ENCODE data around the gene TPM1. TPM values are rescaled to one million over a fixed set of nuclear protein-coding genes. Genes with fewer than 3 reads are reported as not detected.

The TPM1 gene
- total and polyA plus RNA-seq, 2 of the 4 experiments (the other 2 are of a cell fraction): 661 to 1,623 TPM

DNA sequence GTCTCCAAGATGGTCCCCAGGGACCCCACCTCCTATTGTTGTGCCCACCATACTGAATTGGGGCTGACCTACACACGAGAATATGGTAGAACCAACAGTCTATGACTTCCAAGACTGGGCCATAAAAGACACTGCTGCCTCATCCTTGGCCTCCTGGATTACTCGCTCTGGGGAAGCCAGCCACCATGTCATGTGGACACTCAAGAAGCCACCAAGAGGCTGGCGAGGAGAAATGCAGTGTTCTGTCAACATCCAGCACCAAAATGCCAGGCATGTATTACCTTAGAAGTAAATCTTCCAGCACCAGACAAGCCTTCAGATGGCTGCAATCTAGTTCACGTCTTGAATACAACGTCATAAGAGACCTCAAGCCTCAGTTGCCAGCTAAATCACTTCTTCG is 17.1 kb upstream of the TPM1 start:
- no peak overlapping the region for H2AFZ ChIP-seq (replicated peaks; ENCODE audit: low read length, poor library complexity)
- H3K14ac ChIP-seq (replicated peaks; ENCODE audit: low read depth, low read length): no peak overlapping the region
- no peak overlapping the region for H3K4me2 ChIP-seq (ENCODE audit: low read depth, low read length)
- H2BK15ac ChIP-seq (ENCODE audit: low read depth, low read length): no peak overlapping the region; the same call in 2 of the 3 replicates
- H3K27ac ChIP-seq (ENCODE audit: insufficient read depth, low read length): no peak overlapping the region
- intact Hi-C loops (cut with micrococcal nuclease) (no loop called here), in situ Hi-C loops (cut with MboI; ENCODE audit: low sequenced_read_pairs) (no loop called here), dilution Hi-C loops (cut with HindIII; ENCODE audit: low sequenced_read_pairs, unreplicated experiment) (no loop called here)
- DNase-seq (no peak), ATAC-seq (ENCODE audit: low read depth) (no peak)
- H3K9me1 ChIP-seq (ENCODE audit: insufficient read depth, low read length): peaks cover 22% of the 10 kb centered on the region
- no TSS peak for BruUV-seq (replicated peaks)
- whole genome bisulfite sequencing, 2 experiments (ENCODE audit: extremely low coverage in 2 of 2, insufficient read length in 1 of 2): 100% methylated on average over 3 of the region's 6 CpGs; no CpG with 5 or more reads in 1 of the 2 experiments
- ChIA-PET CTCF (interaction anchor here (1.3 kb wide), 1 partner anchor 93 kb away, joined by 3 read pairs; no protein-coding TSS in a partner anchor), POLR2A (ENCODE audit: unreplicated experiment) (no interaction called here)
- H3K4ac ChIP-seq (ENCODE audit: low read depth, low read length): no peak overlapping the region
- no peak overlapping the region for H3K23ac ChIP-seq (ENCODE audit: low read depth, low read length)
- H3K4me1 ChIP-seq (ENCODE audit: control insufficient read depth, insufficient read depth, low read length): peaks cover 15% of the 10 kb centered on the region
- no peak overlapping the region for H3K56ac ChIP-seq (ENCODE audit: extremely low read depth, insufficient read depth, low read length)
- H2BK20ac ChIP-seq (ENCODE audit: low read depth, low read length): no peak overlapping the region
- no peak overlapping the region for H3K4me3 ChIP-seq (ENCODE audit: insufficient read depth, low read depth, low read length)
- no peaks in the 10 kb centered on the region for H3K36me3 ChIP-seq (ENCODE audit: control insufficient read depth, insufficient read depth, low read length)
- no peak overlapping the region for H4K5ac ChIP-seq (ENCODE audit: low read depth, low read length)
- no peak overlapping the region for H2BK120ac ChIP-seq (ENCODE audit: low read depth, low read length)
- peaks cover 0 to 11% of the 10 kb centered on the region in 2 experiments; a peak in 1 of 4 replicates for H3K79me1 ChIP-seq (ENCODE audit: low read depth in 1 of 2, low read length in 2 of 2)
- H3K9me3 ChIP-seq (ENCODE audit: control insufficient read depth, insufficient read depth, low read length): no peaks in the 10 kb centered on the region
- no peak for TF ChIP-seq RFX5 (IDR thresholded peaks at IDR 0.05; ENCODE audit: low read depth, low read length)
- TF ChIP-seq, protein P1, sequence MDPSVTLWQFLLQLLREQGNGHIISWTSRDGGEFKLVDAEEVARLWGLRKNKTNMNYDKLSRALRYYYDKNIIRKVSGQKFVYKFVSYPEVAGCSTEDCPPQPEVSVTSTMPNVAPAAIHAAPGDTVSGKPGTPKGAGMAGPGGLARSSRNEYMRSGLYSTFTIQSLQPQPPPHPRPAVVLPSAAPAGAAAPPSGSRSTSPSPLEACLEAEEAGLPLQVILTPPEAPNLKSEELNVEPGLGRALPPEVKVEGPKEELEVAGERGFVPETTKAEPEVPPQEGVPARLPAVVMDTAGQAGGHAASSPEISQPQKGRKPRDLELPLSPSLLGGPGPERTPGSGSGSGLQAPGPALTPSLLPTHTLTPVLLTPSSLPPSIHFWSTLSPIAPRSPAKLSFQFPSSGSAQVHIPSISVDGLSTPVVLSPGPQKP (IDR thresholded peaks at IDR 0.05; ENCODE audit: borderline replicate concordance, low read depth, low read length): no peak
- no peak for TF ChIP-seq NFE2L2 (IDR thresholded peaks at IDR 0.05; ENCODE audit: low read depth, low read length)
- no peak for TF ChIP-seq CHD1 (IDR thresholded peaks at IDR 0.05; ENCODE audit: low read depth, low read length)
- TF ChIP-seq MXI1 (IDR thresholded peaks at IDR 0.05; ENCODE audit: borderline replicate concordance, low read depth, low read length): no peak
- no peak for TF ChIP-seq BHLHE40 (IDR thresholded peaks at IDR 0.05; ENCODE audit: low read depth, low read length)
- no peak for TF ChIP-seq RAD21 (IDR thresholded peaks at IDR 0.05; ENCODE audit: low read length)
- TF ChIP-seq CEBPB (IDR thresholded peaks at IDR 0.05; ENCODE audit: low read depth, low read length): no peak
- no peak for TF ChIP-seq FOS (IDR thresholded peaks at IDR 0.05; ENCODE audit: low read depth, low read length)
- TF ChIP-seq USF2 (IDR thresholded peaks at IDR 0.05; ENCODE audit: low read depth, low read length): no peak
- TF ChIP-seq CTCF (conservative IDR thresholded peaks at IDR 0.05; ENCODE audit: low read depth, low read length): no peak
- no peak for TF ChIP-seq MAFK (IDR thresholded peaks at IDR 0.05; ENCODE audit: low read depth, low read length)
- no peak overlapping the region for H4K8ac ChIP-seq (ENCODE audit: low read depth in 2 of 2, low read length in 2 of 2)
- H2AK5ac ChIP-seq (ENCODE audit: low read depth, low read length): peak overlapping the region; percentile 33; the same call in 1 of the 2 replicates
- no peak overlapping the region for H3K9ac ChIP-seq (ENCODE audit: low read depth, low read length)
- H3K27me3 ChIP-seq (ENCODE audit: control insufficient read depth, insufficient read depth, low read length): no peaks in the 10 kb centered on the region
- H4K91ac ChIP-seq (ENCODE audit: insufficient read depth, low read depth, low read length): no peak overlapping the region
- peaks cover 8% of the 10 kb centered on the region; the same call in 1 of the 2 replicates for H4K20me1 ChIP-seq (ENCODE audit: insufficient read depth, low read length)
- H2BK5ac ChIP-seq (ENCODE audit: low read depth, low read length, poor library complexity, severe bottlenecking): no peak overlapping the region
- no peak overlapping the region for H3K18ac ChIP-seq (ENCODE audit: low read depth, low read length)
- H2AK9ac ChIP-seq (replicated peaks; ENCODE audit: low read depth, low read length, poor library complexity): no peak overlapping the region
